GM13977 (cell line): ENCODE measurements around the gene DCDC2B.

ENCODE experiments used
- DNase-seq: peaks from one replicate; pipeline ENCODE4 v3.0.0; 2012; ENCODE audit warnings: low spot score
- CTCF ChIP-seq: IDR thresholded peaks from 2 replicates; pipeline ENCODE4 v1.5.1; 2012; ENCODE audit warnings: mild to moderate bottlenecking, control low read depth; ENCODE audit not compliant: insufficient read depth; ENCODE audit errors: extremely low read depth, missing control alignments
- in situ Hi-C: fragments of 300-500 bp; cut with MboI; formaldehyde crosslinking; loops from one replicate; pipeline ENCODE4 v1.12.0; 2022; ENCODE audit warnings: low sequenced_read_pairs, low pct_unique_long_range_greater_than_20kb, mixed read lengths, inconsistent platforms; ENCODE audit not compliant: unreplicated experiment

DCDC2B gene

GRCh38 chr1:32184650-32185049, 24.2 kb upstream of the DCDC2B start:
- TF ChIP-seq CTCF = no peak
- DNase-seq = no peak
- in situ Hi-C loops = no loop called here

DNA sequence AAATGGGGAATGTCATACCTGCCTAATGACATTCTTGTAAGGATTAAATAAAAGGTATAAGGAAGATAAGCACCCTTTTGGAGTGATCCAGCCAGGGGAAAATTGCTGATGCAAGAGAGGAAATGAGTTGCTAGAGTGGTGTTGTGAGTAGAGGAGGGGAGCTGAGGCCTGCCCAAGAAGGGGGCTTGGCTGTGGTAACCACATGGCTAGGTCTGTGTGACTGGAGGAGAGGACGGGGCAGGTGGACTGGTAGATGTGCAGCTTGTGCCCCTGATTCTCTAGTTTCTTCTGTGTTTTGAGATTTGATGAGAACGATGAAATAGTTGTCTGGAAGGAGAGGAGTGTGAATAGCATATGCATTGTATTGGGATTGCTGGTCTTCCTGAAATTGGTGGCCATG, 22.8 kb upstream of the DCDC2B start:
- no peak for TF ChIP-seq CTCF
- in situ Hi-C loops = no loop called here
- no peak for DNase-seq

GRCh38 chr1:32186491-32186890, 22.4 kb upstream of the DCDC2B start:
- no peak for DNase-seq
- TF ChIP-seq CTCF = no peak
- in situ Hi-C loops = no loop called here

DNA sequence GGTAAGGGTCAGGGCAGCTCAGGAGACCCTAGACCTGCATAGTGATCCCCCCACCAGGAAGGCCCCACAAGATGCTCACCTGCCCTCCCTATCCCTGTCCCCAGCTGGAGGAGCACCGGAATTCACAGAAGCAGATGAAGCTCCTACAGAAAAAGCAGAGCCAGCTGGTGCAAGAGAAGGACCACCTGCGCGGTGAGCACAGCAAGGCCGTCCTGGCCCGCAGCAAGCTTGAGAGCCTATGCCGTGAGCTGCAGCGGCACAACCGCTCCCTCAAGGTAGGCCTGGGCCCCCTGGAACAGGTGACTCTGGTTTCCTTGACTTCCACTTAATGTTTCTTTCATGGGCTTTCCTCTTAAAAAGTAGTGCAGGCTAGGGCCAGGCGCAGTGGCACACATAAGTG, 21.0 kb upstream of the DCDC2B start:
- no peak for DNase-seq
- in situ Hi-C loops = no loop called here
- TF ChIP-seq CTCF = no peak

DNA sequence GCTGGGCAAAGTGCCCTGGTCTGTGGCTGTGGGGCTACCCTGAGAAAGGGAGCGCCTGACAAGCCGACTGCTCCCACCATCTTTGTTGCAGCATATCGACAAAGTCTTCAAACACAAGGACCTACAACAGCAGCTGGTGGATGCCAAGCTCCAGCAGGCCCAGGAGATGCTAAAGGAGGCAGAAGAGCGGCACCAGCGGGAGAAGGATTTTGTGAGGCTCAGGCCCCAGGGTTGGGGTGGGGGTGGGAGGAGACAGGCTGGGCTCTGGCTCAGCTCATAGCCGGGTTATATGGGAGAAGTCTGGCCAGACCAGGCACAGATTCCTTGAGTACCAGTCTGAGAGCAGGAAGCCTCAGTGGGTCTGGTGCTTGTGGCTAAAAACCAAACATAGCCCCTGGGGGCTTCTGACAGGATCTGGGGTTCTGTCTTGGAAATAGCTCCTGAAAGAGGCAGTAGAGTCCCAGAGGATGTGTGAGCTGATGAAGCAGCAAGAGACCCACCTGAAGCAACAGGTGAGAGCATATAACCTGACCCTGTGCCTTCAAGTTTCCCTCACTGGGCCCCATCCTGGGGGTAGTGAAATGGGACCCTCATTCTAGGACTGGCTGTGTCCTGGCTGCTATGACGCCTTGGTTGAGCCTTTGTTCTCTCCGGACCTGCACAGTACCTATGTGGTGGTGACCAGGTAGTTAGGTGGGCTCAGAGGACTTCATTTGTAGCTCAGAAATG, 16.5 kb upstream of the DCDC2B start:
- DNase-seq = no peak
- no peak for TF ChIP-seq CTCF
- in situ Hi-C loops = no loop called here

- in situ Hi-C loops = no loop called here
- DNase-seq = no peak
- no peak for TF ChIP-seq CTCF
These were observed 13.9 kb upstream of the DCDC2B start for GRCh38 chr1:32194984-32195383.
